ENCODE data around the gene VWC2.
A peak's percentile ranks its signal among the peaks of the same experiment; 100 is the strongest.

VWC2 gene

GRCh38 chr7:49791088-49791741 is 17.8 kb downstream of the VWC2 start:
- peak; percentile 45; the same call in 2 of the 3 replicates for ATAC-seq
- TF ChIP-seq TSHZ2 (CRISPR knock-in tag; IDR thresholded peaks at IDR 0.05) (no peak), GLIS3 (CRISPR knock-in tag; IDR thresholded peaks at IDR 0.05) (no peak), BACH2 (CRISPR knock-in tag; IDR thresholded peaks at IDR 0.05; ENCODE audit: borderline replicate concordance) (no peak)

DNA sequence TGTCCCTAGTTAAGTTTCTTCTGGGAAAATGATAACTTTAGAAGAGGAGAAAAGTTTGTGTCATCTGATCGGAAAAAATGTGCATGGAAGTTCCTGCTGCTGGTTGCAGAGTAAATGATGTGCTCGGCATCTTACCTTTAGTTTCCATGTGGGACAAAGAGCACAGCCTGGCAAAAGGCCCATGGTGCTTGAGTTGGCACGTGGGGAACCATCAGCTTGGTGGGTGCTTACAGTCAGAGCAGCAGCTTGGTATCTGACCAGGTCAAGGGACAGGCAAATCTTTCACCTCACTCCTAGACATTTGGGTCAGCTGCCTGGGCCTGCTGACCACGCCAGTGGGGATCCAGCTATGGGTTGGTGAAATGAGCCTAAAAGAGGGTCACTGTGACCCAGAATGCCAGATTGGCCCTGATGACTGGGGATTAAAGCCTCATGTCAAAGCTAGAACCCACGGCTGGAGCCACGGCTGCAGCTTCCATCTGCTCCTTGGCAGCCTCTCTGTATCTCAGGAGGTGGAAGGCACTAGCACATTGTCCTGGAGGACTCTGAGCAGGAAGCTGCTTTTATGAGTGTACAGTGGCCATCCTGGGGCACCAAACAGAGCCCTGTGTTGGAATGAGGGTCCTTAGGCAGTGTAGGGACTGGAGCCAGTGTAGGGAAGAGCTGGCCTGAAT is 24.7 kb downstream of the VWC2 start:
- TF ChIP-seq ESRRG (CRISPR knock-in tag; IDR thresholded peaks at IDR 0.05) (no peak), ARNTL (CRISPR knock-in tag; IDR thresholded peaks at IDR 0.05; ENCODE audit: borderline replicate concordance, low read depth) (no peak), BACH2 (CRISPR knock-in tag; IDR thresholded peaks at IDR 0.05; ENCODE audit: borderline replicate concordance) (no peak), ZNF8 (CRISPR knock-in tag; IDR thresholded peaks at IDR 0.05) (no peak), ISL1 (CRISPR knock-in tag; IDR thresholded peaks at IDR 0.05) (no peak), CSRNP3 (CRISPR knock-in tag; IDR thresholded peaks at IDR 0.05) (no peak), CSDC2 (CRISPR knock-in tag; IDR thresholded peaks at IDR 0.05) (no peak), SNAI2 (CRISPR knock-in tag; IDR thresholded peaks at IDR 0.05) (no peak), ZFP30 (CRISPR knock-in tag; IDR thresholded peaks at IDR 0.05) (no peak), TCF4 (CRISPR knock-in tag; IDR thresholded peaks at IDR 0.05; ENCODE audit: borderline replicate concordance) (no peak), ZFP3 (CRISPR knock-in tag; IDR thresholded peaks at IDR 0.05) (no peak), TSHZ2 (CRISPR knock-in tag; IDR thresholded peaks at IDR 0.05) (no peak), PPARA (CRISPR knock-in tag; IDR thresholded peaks at IDR 0.05; ENCODE audit: borderline replicate concordance) (no peak), ZNF70 (CRISPR knock-in tag; IDR thresholded peaks at IDR 0.05) (no peak), GLIS3 (CRISPR knock-in tag; IDR thresholded peaks at IDR 0.05) (no peak), ZNF565 (CRISPR knock-in tag; conservative IDR thresholded peaks at IDR 0.05; ENCODE audit: low read depth) (no peak)
- TF ChIP-seq, protein P1, sequence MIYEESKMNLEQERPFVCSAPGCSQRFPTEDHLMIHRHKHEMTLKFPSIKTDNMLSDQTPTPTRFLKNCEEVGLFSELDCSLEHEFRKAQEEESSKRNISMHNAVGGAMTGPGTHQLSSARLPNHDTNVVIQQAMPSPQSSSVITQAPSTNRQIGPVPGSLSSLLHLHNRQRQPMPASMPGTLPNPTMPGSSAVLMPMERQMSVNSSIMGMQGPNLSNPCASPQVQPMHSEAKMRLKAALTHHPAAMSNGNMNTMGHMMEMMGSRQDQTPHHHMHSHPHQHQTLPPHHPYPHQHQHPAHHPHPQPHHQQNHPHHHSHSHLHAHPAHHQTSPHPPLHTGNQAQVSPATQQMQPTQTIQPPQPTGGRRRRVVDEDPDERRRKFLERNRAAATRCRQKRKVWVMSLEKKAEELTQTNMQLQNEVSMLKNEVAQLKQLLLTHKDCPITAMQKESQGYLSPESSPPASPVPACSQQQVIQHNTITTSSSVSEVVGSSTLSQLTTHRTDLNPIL (CRISPR knock-in tag; IDR thresholded peaks at IDR 0.05; ENCODE audit: low read depth): no peak
- TF ChIP-seq, protein P2, sequence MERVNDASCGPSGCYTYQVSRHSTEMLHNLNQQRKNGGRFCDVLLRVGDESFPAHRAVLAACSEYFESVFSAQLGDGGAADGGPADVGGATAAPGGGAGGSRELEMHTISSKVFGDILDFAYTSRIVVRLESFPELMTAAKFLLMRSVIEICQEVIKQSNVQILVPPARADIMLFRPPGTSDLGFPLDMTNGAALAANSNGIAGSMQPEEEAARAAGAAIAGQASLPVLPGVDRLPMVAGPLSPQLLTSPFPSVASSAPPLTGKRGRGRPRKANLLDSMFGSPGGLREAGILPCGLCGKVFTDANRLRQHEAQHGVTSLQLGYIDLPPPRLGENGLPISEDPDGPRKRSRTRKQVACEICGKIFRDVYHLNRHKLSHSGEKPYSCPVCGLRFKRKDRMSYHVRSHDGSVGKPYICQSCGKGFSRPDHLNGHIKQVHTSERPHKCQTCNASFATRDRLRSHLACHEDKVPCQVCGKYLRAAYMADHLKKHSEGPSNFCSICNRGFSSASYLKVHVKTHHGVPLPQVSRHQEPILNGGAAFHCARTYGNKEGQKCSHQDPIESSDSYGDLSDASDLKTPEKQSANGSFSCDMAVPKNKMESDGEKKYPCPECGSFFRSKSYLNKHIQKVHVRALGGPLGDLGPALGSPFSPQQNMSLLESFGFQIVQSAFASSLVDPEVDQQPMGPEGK (CRISPR knock-in tag; IDR thresholded peaks at IDR 0.05; ENCODE audit: borderline replicate concordance): no peak
- TF ChIP-seq, protein P3, sequence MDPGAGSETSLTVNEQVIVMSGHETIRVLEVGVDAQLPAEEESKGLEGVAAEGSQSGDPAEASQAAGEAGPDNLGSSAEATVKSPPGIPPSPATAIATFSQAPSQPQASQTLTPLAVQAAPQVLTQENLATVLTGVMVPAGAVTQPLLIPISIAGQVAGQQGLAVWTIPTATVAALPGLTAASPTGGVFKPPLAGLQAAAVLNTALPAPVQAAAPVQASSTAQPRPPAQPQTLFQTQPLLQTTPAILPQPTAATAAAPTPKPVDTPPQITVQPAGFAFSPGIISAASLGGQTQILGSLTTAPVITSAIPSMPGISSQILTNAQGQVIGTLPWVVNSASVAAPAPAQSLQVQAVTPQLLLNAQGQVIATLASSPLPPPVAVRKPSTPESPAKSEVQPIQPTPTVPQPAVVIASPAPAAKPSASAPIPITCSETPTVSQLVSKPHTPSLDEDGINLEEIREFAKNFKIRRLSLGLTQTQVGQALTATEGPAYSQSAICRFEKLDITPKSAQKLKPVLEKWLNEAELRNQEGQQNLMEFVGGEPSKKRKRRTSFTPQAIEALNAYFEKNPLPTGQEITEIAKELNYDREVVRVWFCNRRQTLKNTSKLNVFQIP (CRISPR knock-in tag; IDR thresholded peaks at IDR 0.05; ENCODE audit: borderline replicate concordance, low read depth): no peak
- ATAC-seq: no peak

Data from SK-N-SH treated with all-trans-retinoic acid at 6 μM for 48 hours (cell line).